Frontal cortex (tissue), 4 donors: ENCODE results near the gene PPP5C. TPM values are rescaled to one million over a fixed set of nuclear protein-coding genes. Genes with fewer than 3 reads are reported as not detected.
"Not testable (repeated sequence)": the region's sequence is repeated elsewhere in the genome, so short reads cannot be mapped to it uniquely, and the experiment has no call there.

Experiments
- DNase-seq, 2 donors: peaks; one replicate each; pipeline ENCODE4 v3.0.0; 2012; ENCODE audit warnings: low spot score in 2 of 2
- FAIRE-seq: peaks from 2 replicates; lab custom pipeline; 2012; peaks lifted over from hg19 to GRCh38; lab: Jason Lieb, UNC
- total RNA-seq: library from RNA; depleted of rRNA; stranded (reverse); fragments of >200 nt; gene quantifications from one replicate; pipeline ENCODE4 v1.2.3, GENCODE V29; 2014
- donor health status: control.
- donor health status: control.
- donor health status: control.

The PPP5C gene
- total RNA-seq, 1 donor from 2014 or later: 67.3 TPM

GRCh38 chr19:46397801-46398479, 51.1 kb downstream of the PPP5C start:
- FAIRE-seq, DNase-seq: not testable (repeated sequence)

- DNase-seq (no peak), FAIRE-seq (no peak)
These were observed 55.8 kb downstream of the PPP5C start for GRCh38 chr19:46402725-46403124.

GRCh38 chr19:46404055-46404752, 57.3 kb downstream of the PPP5C start:
- FAIRE-seq (no peak), DNase-seq (no peak)

GRCh38 chr19:46404753-46405468, 58.0 kb downstream of the PPP5C start:
- FAIRE-seq (no peak), DNase-seq (no peak)

GRCh38 chr19:46406976-46407375, 60.1 kb downstream of the PPP5C start:
- DNase-seq: no peak
- FAIRE-seq: no peak

GRCh38 chr19:46407856-46408663, 61.2 kb downstream of the PPP5C start:
- no peak for DNase-seq
- no peak for FAIRE-seq

GRCh38 chr19:46408664-46409039, 61.8 kb downstream of the PPP5C start:
- FAIRE-seq: no peak
- no peak for DNase-seq

- FAIRE-seq (no peak), DNase-seq (no peak)
These were observed 62.3 kb downstream of the PPP5C start for GRCh38 chr19:46409191-46409590.

GRCh38 chr19:46410205-46411087, 63.6 kb downstream of the PPP5C start:
- no peak for DNase-seq
- no peak for FAIRE-seq

- FAIRE-seq: no peak
- no peak for DNase-seq
These were observed 64.4 kb downstream of the PPP5C start for GRCh38 chr19:46411088-46411924.

- no peak for FAIRE-seq
These were observed 65.2 kb downstream of the PPP5C start for GRCh38 chr19:46411925-46412649.

GRCh38 chr19:46412650-46413261, 65.9 kb downstream of the PPP5C start:
- FAIRE-seq: no peak
- DNase-seq: no peak

More at GRCh38 chr19:46411925-46412649, 65.2 kb downstream of the PPP5C start:
- no peak for DNase-seq

GRCh38 chr19:46413262-46414031, 66.6 kb downstream of the PPP5C start, which contains the start of gene CCDC8:
TSS of gene CCDC8 (minus strand) at chr19:46413564. CDS start at chr19:46412810, 754 bp downstream.
- FAIRE-seq: no peak
- no peak for DNase-seq

GRCh38 chr19:46414899-46415298, 68.0 kb downstream of the PPP5C start:
- not testable (repeated sequence) for FAIRE-seq, DNase-seq

GRCh38 chr19:46415804-46416709, 69.2 kb downstream of the PPP5C start:
- DNase-seq: peak; percentile 75 to 85
- not testable (repeated sequence) for FAIRE-seq
